ENCODE results near the gene KIF26B.

The KIF26B gene

GRCh38 chr1:245366886-245367285 is 212.1 kb downstream of the KIF26B start:
- TF ChIP-seq TSHZ2 (CRISPR knock-in tag; IDR thresholded peaks at IDR 0.05) (no peak), ZFP30 (CRISPR knock-in tag; IDR thresholded peaks at IDR 0.05) (no peak), ZC3H10 (CRISPR knock-in tag; IDR thresholded peaks at IDR 0.05) (no peak), RARB (CRISPR knock-in tag; IDR thresholded peaks at IDR 0.05) (no peak), ZFP3 (CRISPR knock-in tag; IDR thresholded peaks at IDR 0.05) (no peak), CSDC2 (CRISPR knock-in tag; IDR thresholded peaks at IDR 0.05) (no peak), ZNF8 (CRISPR knock-in tag; IDR thresholded peaks at IDR 0.05) (no peak), PPARA (CRISPR knock-in tag; IDR thresholded peaks at IDR 0.05; ENCODE audit: borderline replicate concordance) (no peak), ZNF70 (CRISPR knock-in tag; IDR thresholded peaks at IDR 0.05) (no peak), ARNTL (CRISPR knock-in tag; IDR thresholded peaks at IDR 0.05; ENCODE audit: borderline replicate concordance, low read depth) (no peak), BACH2 (CRISPR knock-in tag; IDR thresholded peaks at IDR 0.05; ENCODE audit: borderline replicate concordance) (no peak), TOX (CRISPR knock-in tag; IDR thresholded peaks at IDR 0.05; ENCODE audit: borderline replicate concordance) (no peak), TCF4 (CRISPR knock-in tag; IDR thresholded peaks at IDR 0.05; ENCODE audit: borderline replicate concordance) (no peak), CSRNP3 (CRISPR knock-in tag; IDR thresholded peaks at IDR 0.05) (no peak), ZNF565 (CRISPR knock-in tag; conservative IDR thresholded peaks at IDR 0.05; ENCODE audit: low read depth) (no peak), OSR1 (CRISPR knock-in tag; IDR thresholded peaks at IDR 0.05) (no peak), ISL1 (CRISPR knock-in tag; IDR thresholded peaks at IDR 0.05) (no peak), ESRRG (CRISPR knock-in tag; IDR thresholded peaks at IDR 0.05) (no peak), PATZ1 (CRISPR knock-in tag; IDR thresholded peaks at IDR 0.05; ENCODE audit: borderline replicate concordance) (no peak), CREB5 (CRISPR knock-in tag; IDR thresholded peaks at IDR 0.05; ENCODE audit: low read depth) (no peak)
- ATAC-seq: no peak

- no peak for TF ChIP-seq SNAI2 (CRISPR knock-in tag; IDR thresholded peaks at IDR 0.05)
- TF ChIP-seq ZFP3 (CRISPR knock-in tag; IDR thresholded peaks at IDR 0.05): no peak
- no peak for TF ChIP-seq ESRRG (CRISPR knock-in tag; IDR thresholded peaks at IDR 0.05)
- TF ChIP-seq POU6F1 (CRISPR knock-in tag; IDR thresholded peaks at IDR 0.05; ENCODE audit: borderline replicate concordance, low read depth): no peak
- no peak for TF ChIP-seq PATZ1 (CRISPR knock-in tag; IDR thresholded peaks at IDR 0.05; ENCODE audit: borderline replicate concordance)
- TF ChIP-seq TCF4 (CRISPR knock-in tag; IDR thresholded peaks at IDR 0.05; ENCODE audit: borderline replicate concordance): no peak
- no peak for TF ChIP-seq ZC3H10 (CRISPR knock-in tag; IDR thresholded peaks at IDR 0.05)
- no peak for TF ChIP-seq ZNF8 (CRISPR knock-in tag; IDR thresholded peaks at IDR 0.05)
- no peak for ATAC-seq
Measured at GRCh38 chr1:245370175-245370825, 215.5 kb downstream of the KIF26B start.

Measured in SK-N-SH treated with all-trans-retinoic acid at 6 μM for 48 hours (cell line).